Measurements from ENCODE around the gene NDST4. TPM values are rescaled to one million over a fixed set of nuclear protein-coding genes. Genes with fewer than 3 reads are reported as not detected.

The NDST4 gene
- total RNA-seq, 1 experiment from 2014 or later = not detected

DNA sequence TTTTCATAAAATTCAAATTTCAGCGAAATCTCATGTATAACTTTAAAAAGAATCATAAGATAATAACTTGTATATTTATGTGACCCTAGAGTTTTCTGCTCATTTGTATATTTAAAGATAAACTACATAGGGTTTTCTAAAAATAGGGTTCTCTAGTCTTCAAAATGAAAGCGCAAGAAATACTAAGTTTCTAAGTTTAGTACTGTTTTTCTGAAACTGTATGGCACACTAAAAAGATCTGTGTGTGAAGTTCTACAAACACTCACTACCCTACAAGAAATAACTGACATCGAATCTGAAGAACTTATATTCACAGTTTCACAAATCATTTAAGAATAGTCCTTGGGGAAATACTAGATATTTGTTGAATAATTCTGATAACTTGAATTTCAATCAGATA lies 38.7 kb upstream of the NDST4 start:
- no peak overlapping the region for H2BK120ac ChIP-seq (ENCODE audit: low read depth, low read length, poor library complexity, severe bottlenecking)
- H3K4me2 ChIP-seq (ENCODE audit: insufficient read depth, insufficient read length, low read length) = no peak overlapping the region
- no peak overlapping the region for H3K4me3 Mint-ChIP-seq
- H3K27ac Mint-ChIP-seq = no peak overlapping the region
- H3K4me1 ChIP-seq (ENCODE audit: insufficient read depth, low read length) = no peaks in the 10 kb centered on the region; the same call in 1 of the 2 replicates
- H4K91ac ChIP-seq (ENCODE audit: insufficient read length, low read depth, low read length) = no peak overlapping the region
- no peaks in the 10 kb centered on the region for H3K79me1 ChIP-seq (ENCODE audit: insufficient read depth, low read depth, low read length, poor library complexity, severe bottlenecking)
- no peaks in the 10 kb centered on the region for H3K9me3 ChIP-seq (ENCODE audit: control insufficient read depth, low read depth, low read length)
- H3K27ac ChIP-seq (ENCODE audit: insufficient read length, low read depth, low read length) = no peak overlapping the region
- no peak overlapping the region for H2AK5ac ChIP-seq (ENCODE audit: insufficient read length, low read length)
- H3K56ac ChIP-seq (ENCODE audit: insufficient read length, low read depth, low read length) = no peak overlapping the region
- H3K4ac ChIP-seq (ENCODE audit: low read depth, low read length) = no peak overlapping the region
- H3K18ac ChIP-seq (ENCODE audit: insufficient read length, low read depth, low read length) = no peak overlapping the region
- H2BK12ac ChIP-seq (ENCODE audit: insufficient read length, low read depth, low read length) = no peak overlapping the region
- no peak overlapping the region for H4K8ac ChIP-seq (replicated peaks; ENCODE audit: insufficient read length, low read depth, low read length)
- peaks cover 2% of the 10 kb centered on the region in 2 experiments; a peak in 2 of 4 replicates for H3K4me1 Mint-ChIP-seq
- H3K9me3 Mint-ChIP-seq = no peaks in the 10 kb centered on the region; a peak in 1 of 5 replicates
- no peaks in the 10 kb centered on the region for H3K79me2 ChIP-seq (ENCODE audit: insufficient read depth, low read length)
- H3K36me3 Mint-ChIP-seq (ENCODE audit: insufficient read depth in 1 of 3, low read depth in 3 of 3) = no peaks in the 10 kb centered on the region
- no peak overlapping the region for H4K5ac ChIP-seq (ENCODE audit: insufficient read length, low read depth, low read length)
- no peak overlapping the region for H3K14ac ChIP-seq (ENCODE audit: insufficient read depth, low read length)
- no peaks in the 10 kb centered on the region for H4K20me1 ChIP-seq (ENCODE audit: control insufficient read depth, insufficient read depth, insufficient read length)
- no peaks in the 10 kb centered on the region for H3K27me3 Mint-ChIP-seq (ENCODE audit: low read depth)
- H3K27me3 ChIP-seq (ENCODE audit: insufficient read depth, low read length) = no peaks in the 10 kb centered on the region
- no peak overlapping the region for H3T11ph ChIP-seq (ENCODE audit: low read length)
- TF ChIP-seq, protein P1, sequence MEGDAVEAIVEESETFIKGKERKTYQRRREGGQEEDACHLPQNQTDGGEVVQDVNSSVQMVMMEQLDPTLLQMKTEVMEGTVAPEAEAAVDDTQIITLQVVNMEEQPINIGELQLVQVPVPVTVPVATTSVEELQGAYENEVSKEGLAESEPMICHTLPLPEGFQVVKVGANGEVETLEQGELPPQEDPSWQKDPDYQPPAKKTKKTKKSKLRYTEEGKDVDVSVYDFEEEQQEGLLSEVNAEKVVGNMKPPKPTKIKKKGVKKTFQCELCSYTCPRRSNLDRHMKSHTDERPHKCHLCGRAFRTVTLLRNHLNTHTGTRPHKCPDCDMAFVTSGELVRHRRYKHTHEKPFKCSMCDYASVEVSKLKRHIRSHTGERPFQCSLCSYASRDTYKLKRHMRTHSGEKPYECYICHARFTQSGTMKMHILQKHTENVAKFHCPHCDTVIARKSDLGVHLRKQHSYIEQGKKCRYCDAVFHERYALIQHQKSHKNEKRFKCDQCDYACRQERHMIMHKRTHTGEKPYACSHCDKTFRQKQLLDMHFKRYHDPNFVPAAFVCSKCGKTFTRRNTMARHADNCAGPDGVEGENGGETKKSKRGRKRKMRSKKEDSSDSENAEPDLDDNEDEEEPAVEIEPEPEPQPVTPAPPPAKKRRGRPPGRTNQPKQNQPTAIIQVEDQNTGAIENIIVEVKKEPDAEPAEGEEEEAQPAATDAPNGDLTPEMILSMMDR (conservative IDR thresholded peaks at IDR 0.05) = no peak
- H3K23ac ChIP-seq (ENCODE audit: insufficient read length, low read depth, low read length) = no peak overlapping the region
- no peaks in the 10 kb centered on the region for H3K23me2 ChIP-seq (ENCODE audit: insufficient read length, low read depth, low read length, poor library complexity, severe bottlenecking)
- H2BK5ac ChIP-seq (ENCODE audit: insufficient read length, low read length) = no peak overlapping the region
- no CpG with 5 or more reads among the region's 3 CpGs for WGBS (ENCODE audit: extremely low coverage, insufficient read length, low lambda C conversion rate)
- no peak overlapping the region for H2BK20ac ChIP-seq (ENCODE audit: low read depth, low read length, poor library complexity, severe bottlenecking)
- H3K9ac ChIP-seq (ENCODE audit: extremely low read depth, insufficient read length, low read length) = no peak overlapping the region
- H2BK15ac ChIP-seq (ENCODE audit: low read depth, low read length) = no peak overlapping the region
- H2AFZ ChIP-seq (ENCODE audit: low read length) = no peak overlapping the region
- no peak for DNase-seq

Measured in H9 (cell line).